GM21367 (cell line): ENCODE results near the gene AASDH.
A peak's percentile ranks its signal among the peaks of the same experiment; 100 is the strongest.

Experiments
- ATAC-seq: cut with Tn5 transposase; IDR thresholded peaks from one replicate; pipeline ENCODE4 v1.9.1; 2021; ENCODE audit not compliant: unreplicated experiment

The AASDH gene

DNA sequence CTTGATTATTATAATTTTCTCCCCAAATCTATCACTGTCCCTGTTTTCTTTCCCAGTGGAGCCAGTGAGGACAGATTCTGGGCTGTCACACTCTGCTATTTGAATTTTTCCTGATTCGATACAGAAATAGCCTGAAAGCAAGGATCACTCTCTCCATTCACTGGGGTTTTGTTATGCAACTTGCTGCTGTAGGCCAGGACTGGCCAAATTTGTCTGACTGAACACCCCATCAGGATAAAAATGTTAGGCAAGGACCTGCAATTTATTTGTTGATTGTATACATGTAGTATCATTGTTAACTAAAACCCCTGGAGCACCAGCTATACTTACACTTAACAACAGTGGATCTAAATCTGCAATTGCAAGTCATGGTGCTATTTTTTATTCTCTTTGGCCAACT is 68.7 kb downstream of the AASDH start:
- ATAC-seq: no peak

DNA sequence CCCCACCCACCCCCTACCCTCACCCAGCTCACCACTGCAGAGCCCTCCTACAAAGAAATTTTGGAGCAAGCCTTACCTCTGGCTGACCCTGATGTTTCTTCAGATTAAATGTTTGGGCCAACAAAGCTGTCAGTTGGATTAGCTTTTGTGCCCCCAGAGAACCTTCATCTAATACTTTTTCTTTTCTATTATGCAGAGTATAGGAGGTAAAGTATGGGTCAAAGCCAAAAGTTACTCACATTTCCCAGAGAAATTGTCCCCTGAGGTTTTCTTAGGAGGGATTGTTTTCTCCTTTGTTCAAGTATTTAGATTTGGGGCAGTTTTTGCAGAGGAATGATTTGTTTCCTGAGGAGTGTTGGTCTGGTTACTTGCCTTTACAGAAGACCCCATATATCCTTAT is 69.5 kb downstream of the AASDH start:
- no peak for ATAC-seq

DNA sequence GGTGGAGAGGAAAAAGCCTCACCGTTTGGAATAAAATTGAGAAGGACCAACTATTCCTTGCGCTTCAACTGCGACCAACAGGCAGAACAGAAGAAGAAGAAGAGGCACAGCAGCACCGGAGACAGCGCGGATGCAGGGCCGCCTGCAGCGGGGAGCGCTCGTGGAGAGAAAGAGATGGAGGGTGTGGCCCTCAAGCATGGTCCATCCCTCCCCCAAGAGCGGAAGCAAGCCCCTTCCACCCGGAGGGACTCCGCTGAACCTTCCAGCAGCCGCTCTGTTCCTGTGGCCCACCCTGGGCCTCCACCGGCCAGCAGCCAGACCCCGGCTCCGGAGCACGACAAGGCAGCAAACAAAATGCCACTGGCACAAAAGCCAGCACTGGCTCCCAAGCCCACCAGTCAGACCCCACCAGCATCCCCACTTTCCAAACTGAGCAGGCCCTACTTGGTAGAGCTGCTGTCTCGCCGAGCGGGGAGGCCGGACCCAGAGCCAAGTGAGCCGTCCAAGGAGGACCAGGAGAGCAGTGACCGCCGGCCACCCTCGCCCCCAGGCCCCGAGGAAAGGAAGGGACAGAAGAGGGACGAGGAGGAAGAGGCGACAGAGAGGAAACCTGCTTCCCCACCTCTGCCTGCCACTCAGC is 71.2 kb downstream of the AASDH start:
- ATAC-seq: no peak

DNA sequence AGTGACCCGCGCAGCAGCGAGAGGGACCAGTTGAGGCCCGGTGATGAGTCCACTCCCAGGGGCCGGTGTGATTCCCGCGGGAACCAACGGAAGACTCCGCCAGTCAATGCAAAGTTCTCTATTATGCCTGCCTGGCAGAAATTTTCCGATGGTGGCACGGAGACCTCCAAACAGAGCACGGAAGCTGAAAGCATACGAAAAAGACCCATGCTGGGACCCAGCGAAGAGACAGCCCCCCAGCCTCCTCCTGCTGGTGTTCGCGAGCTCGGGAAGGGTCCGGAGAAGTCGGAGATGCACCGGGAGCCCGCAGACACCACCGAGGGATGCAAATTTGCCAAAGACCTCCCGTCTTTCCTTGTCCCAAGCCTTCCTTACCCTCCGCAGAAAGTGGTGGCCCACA is 71.7 kb downstream of the AASDH start:
- ATAC-seq: no peak

DNA sequence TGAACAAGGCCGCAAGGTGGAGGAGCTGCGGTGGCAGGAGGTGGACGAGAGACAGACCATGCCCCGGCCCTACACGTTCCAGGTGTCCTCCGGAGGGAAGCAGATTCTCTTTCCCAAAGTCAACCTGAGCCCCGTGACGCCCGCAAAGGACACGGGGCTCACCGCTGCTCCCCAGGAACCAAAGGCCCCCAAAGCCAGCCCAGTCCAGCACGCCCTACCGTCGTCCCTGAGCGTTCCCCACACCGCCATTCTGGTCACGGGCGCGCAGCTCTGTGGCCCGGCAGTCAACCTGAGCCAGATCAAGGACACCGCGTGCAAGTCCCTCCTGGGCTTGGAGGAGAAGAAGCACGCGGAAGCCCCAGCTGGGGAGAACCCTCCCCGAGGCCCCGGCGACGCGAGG is 72.2 kb downstream of the AASDH start:
- no peak for ATAC-seq

DNA sequence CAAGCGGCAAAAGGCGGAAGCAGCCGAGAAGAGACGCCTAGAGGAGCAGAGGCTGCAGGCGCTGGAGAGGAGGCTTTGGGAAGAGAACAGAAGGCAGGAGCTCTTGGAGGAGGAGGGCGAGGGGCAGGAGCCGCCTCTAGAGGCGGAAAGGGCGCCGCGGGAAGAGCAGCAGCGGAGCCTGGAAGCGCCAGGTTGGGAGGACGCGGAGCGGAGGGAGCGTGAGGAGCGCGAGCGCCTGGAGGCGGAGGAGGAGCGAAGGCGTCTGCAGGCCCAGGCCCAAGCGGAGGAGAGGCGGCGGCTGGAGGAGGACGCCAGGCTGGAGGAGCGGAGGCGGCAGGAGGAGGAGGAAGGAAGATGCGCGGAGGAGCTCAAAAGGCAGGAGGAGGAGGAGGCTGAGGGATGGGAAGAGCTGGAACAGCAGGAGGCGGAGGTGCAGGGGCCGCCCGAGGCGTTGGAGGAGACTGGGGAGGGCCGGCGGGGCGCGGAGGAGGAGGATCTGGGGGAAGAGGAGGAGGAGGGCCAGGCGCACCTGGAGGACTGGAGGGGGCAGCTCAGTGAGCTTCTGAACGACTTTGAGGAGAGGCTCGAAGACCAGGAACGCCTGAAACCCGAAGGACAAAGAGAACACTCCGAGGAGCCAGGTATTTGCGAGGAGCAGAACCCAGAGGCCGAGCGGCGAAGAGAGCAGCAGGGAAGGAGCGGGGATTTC is 72.9 kb downstream of the AASDH start:
- no peak for ATAC-seq

DNA sequence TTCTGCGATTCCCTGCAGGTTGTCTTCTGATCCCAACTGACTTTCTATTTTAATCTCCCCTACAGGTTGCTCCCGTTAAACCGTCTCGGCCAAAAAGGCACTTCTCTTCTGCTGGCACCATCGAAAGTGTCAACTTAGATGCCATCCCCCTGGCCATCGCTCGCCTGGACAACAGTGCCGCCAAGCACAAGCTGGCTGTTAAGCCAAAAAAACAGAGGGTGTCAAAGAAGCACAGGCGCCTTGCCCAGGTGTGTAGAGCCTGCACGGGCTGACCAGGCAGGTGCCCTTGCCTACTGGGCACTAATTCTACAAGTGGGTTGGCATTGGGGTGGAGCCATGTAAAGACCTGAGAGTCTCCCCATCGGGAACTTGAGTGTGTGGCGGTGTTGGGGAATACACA is 74.2 kb downstream of the AASDH start:
- ATAC-seq: no peak

DNA sequence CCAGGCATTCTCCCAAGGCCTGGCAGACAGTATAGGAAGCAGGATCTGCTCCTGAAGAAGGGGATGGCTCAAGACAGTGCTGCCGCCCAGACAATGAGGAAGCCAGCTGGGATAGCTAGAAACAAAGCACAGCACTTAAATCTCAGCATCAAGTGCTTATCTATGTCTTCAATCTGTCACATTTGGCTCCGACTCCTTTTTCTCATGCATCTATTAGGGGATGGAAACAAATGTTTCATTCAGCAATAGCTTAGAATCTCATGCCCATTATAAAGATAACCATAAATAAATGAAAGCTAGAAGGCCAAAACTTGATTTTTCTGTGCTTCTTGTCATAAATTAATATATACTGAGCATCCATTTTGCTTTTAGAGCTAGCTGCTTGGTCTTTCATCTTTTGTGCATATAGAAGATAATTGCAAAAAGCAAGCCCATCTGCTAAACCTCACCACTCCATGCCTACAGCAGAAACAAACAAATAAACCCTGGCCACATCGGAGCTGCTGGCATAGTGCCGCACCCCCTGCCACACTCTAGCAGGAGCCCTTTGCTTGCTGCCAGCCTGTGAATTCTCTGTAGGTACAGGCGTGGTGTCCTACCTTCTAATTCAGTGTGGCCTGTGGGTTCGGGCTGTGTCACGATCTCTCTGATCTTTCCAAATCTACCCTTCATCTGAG is 75.9 kb downstream of the AASDH start:
- no peak for ATAC-seq

DNA sequence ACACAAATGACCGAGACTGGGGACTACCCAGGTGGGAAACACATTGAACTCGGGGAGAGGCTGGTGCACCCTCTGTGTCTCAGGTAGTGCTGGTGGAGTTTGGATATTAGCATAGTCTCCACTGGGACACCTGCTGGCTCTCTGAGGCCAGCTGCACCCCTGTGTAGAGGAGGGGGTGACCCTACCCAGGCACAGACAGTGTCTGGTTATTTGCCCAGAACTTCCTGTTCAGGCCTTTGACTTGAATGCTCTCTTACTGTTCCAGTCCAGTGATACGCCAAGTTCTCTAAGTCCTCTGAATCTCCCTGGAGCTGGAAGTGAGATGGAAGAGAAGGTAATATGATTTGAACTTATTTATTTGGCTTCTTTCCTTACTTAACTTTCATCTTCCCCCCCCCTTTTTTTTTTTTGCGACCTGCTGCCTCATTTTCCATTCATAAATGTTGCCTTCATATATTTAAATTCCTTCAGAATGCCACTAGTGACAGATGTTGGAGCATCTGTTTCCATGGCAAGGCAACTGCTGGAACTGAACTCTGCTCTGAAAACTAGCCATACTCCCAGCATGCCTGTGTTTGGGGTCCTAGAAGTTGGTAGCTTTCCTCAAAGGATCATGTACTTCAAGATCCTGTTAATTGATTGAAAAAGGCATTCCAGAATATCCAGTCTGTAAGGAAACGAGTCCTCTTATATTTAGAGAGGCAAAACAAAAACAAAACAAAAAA is 76.7 kb downstream of the AASDH start:
- ATAC-seq: no peak

DNA sequence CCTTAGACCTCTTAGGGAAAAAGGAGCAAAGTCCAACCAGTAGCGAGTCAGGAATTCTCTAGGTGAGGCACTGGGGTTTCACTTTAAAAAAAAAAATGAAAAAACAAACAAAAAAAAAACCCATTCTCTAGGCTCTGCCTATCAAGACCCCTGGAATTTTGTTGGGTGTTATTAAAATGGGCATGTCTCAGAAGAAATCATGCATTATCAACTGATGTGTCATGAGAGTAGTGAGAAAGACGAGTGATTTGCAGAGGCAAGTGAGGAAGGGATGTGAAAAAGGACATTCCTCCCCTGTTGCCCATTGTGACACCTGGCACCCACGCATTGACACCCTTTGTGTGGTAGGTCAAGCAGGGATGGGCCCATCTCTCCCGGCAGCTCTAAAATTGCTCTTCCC is 78.9 kb downstream of the AASDH start:
- ATAC-seq: no peak

DNA sequence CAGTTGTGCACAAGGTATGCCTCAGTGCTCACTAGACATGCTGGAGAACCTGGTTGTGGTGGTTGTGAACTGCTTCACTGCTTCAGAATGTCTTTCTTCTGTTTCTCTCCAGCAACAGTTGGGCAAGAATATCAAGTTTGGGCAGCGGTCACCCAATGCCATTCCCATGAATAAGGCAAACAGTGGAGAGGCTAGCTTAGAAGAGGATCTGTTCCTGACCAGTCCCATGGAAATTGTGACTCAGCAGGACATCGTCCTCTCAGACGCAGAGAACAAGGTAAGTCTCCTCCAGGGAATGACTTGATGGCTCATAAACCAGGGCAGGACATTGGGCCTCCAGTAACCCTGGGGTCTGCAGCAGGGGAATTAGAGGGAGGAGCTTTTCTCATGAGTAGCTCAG is 79.9 kb downstream of the AASDH start:
- no peak for ATAC-seq

DNA sequence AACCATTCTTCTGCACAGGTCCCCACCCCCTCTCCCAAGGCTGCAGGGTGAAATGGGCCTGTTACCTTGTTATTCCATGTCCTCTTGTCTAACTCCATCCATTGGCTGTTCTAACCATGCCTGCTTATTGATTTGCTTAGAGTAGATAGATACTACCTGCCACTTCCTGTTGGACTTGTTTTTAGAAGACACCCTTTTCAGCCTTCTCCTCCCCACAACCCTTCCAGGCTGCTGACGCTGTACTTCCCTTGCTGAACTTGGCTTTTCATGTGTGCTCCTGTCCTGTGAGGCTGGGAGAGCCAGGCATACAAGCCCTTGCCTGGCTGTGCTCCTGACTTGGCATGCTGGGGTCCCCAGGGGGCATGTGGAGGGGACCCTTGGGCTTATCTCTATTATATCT is 81.9 kb downstream of the AASDH start:
- no peak for ATAC-seq

DNA sequence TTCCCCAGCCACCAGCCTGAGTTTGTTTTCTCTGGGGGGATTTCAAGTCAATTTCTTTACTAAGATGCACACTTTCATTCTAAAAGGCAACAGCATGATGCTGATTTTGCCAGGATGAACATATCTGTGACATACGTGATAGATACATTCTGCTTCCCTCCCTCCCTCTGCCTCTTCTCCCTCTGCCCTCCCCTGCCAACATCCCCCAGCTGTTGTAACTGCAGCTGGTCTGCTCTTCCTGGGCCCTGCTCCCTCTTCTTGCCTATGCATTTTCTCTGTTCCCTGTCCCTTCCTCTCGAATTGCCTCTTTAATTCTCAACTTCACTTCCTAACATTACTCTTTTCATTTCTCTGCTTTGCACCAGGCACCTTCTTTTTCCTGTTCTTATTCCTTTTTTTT is 83.4 kb downstream of the AASDH start:
- no peak for ATAC-seq

DNA sequence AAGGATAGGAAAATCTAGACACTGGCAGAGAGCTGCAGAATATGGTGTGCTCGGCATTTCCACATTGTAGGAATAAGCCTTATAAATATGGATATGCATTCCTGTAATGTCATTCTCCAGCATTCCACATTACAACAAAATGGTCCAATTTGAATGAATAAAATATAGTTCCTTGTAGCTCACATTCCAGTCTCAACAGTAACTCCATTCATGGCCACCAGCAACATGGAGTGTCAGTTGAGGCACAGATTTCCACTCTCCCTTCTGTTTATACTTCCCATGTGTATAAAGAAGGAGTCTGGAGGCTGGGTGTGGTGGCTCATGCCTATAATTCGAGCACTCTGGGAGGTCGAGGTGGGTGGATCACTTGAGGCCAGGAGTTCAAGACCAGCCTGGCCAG is 84.5 kb downstream of the AASDH start:
- ATAC-seq: no peak

DNA sequence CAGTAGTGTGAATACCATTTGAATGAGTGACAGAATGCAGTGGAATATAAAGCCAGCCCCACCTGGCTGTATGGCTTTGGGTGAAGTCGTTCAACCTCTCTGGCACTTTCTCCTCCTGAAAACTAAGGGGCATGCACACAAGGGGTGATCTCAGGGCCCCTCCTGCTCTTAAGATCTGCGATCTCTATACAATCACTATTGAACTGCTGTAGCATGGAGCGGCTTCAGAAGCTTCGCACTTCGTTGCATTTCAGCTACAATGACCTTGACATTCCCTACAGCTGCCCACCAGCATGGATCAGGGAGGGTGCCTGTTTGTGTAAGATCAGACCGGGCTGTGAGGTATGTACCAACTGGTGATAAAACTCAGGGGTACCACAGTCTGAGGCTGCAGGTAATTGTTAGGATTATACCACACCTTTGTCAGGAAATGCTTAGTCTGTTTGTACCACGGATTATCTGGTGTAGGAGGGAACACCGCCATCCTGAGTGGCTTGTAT is 85.2 kb downstream of the AASDH start:
- no peak for ATAC-seq

DNA sequence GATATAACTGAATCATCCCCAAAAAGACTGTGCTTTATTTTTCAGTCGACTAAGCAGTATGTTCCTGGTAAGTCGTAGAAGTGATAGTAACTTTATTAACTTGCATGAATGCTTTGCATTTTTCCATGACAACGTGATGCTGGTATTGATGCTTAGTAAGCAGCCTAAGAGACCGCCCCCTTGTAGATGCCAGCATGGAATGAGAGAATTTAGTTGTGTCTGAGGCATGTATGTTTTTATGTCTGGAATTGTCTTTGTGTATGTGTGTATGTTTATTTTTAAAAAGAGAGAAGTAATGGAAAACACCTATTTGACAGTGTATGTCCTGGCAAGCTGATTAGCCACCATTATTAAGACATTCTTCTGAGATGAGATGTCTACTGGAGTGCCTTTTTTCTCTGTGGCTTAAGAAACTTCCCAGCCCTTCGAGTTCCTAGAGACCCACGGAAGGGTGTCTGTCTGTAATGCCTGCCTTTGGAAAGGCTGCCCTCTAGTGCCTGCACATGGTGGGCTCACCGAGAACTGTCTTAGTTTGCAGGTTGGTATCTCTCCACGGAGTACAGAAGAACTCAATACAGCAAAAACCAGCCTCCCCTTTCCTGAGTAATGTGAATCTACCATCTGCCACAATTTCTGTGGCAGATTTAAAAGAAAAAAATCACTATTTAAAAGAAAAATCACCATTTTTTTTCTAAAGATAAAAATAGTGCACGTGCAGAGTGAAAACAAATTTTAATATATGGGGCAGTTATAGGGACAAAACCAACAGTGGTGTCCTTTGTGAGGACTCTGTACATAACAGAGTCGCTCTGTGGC is 85.9 kb downstream of the AASDH start:
- ATAC-seq: peak; percentile 96

DNA sequence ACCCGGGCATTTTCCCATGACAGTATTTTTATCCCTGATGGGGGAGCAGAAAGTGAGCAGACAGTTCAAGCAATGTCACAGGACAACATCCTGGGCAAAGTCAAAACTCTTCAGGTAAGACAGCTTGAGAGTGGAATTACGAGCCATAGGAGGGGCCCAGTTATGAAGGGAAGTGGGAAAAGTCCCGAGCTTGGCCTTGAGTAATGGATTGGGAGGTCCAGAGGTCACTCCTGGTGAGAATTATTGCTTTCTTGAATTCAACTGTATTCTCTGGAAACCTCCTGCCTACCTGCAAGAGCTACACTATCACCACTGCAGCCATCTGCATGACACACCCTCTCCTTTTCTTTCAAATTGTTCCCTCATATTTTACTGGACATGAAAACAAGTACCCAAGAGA is 89.1 kb downstream of the AASDH start:
- ATAC-seq: no peak

DNA sequence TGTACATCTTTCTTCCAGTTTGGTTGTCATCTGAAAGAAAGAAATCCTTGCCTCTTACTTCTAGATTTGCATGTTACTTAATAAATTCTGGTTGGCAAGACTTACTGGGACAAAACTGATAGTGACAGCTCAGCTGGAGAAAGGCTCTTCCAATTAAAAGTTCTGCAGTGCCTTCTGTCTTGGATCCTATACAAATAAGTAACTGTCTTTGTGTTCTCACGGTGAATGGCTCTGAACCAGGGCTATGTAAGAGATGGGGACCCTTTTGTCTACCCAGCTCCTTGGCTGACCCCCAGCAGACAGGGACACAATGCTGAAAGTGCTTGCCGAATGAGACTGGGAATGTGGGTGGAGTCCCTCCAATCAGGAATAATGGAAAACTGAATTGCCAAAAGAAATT is 89.5 kb downstream of the AASDH start:
- no peak for ATAC-seq

DNA sequence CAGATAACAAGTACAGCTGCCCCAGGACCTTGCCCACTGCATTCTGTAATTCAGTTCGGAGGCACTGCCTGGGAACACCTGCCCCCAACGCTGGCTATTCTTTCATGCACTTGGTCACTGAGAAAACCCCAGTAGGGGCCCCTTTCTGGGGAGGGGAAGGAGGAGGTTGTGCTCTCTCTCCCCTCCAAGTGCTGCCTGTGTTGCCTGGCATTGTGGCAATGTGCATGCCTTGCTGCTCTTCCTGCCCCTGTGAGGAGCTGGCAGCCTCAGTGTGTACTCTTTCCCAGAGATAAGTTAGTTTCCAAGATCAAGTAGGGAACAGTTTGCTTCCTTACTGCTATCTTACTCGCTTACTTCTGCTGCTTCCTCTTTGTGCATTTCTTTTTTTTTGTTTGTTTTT is 90.8 kb downstream of the AASDH start:
- no peak for ATAC-seq

DNA sequence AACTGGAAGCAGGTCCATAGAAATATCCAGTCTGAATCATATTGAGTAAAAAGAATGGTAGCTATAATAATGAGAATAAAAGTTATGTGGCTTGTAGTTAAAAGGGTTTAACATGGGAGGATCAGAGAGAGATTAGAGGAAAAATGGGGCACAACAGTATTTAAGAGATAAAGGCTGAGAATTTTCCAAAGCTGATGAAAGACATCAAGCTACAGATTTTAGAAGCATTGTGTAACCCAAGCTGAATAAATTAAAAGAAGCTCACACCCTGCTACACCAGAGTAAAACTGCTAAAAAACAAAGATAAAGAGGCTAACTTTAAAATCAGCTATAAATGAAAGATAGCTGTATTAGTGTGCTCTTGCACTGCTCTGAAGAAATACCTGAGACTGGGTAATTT is 94.2 kb downstream of the AASDH start:
- no peak for ATAC-seq

DNA sequence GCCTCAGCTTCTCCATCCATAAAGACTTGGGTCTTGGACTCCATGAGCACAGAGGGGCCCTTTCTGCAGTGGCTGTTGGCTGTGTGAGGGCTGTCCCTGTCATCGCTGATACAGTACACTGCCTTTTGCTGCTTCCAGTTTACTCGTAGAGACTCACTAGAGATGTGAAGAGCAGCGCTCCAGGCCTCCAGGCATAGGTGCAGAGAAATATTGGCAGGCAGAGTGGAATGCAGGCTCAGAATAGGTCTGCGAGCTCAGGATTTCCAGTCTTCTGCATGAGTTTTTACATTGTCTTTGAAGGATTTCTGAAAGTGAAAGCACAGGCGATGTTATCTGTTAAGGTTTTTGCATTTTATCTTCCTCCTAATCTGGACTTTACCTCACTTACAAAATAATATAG is 97.4 kb downstream of the AASDH start:
- no peak for ATAC-seq
